Brain pericyte (primary cell): Measurements from ENCODE around the gene HOXB3.
"Not testable (repeated sequence)": the region's sequence is repeated elsewhere in the genome, so short reads cannot be mapped to it uniquely, and the experiment has no call there.

Source experiments
- DNase-seq: peaks from one replicate; pipeline ENCODE4 v3.0.0-alpha.2; 2012; ENCODE audit warnings: low read depth, low spot score

HOXB3 gene

DNA sequence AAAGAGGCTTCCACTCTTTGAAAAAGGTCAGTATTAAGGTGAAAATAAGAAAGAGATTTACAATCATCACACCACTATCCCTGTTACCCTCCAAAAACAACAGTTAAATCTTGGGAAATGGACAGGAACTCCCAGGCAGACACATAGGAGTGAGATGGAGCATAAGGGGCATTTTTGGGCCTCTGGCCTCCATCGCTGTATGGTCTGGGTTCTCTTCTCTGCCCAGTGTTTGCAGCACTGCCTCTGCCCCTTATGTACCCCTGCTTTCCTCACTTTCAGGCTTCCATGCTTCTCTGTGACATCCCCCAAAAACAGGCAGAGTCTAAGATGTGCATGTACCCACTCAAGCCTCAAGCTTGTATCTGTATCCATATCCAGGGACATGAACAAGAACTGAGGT, 44.5 kb downstream of the HOXB3 start:
- DNase-seq, result no peak

DNA sequence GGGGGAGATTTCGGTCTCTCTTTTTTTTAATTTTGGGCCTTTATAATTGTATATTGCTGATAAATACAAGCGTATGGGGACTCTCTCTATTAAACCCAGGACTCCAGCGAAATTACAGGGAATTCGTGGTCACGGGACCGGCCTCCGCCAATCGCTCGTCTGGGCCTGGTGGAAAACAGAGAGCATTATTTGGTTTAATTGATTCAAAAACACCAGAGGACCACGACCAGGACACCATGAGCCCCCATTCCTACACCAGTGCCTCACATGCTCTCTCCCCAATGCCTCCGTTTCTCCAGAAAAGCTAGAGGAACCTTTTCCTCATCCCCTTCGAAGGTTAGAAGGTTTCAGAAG, 45.0 kb downstream of the HOXB3 start, which contains the start of gene HOXB2:
Gene HOXB2 (minus strand): TSS at position 88 of the 354 bp plus-strand sequence. CDS start 198 bp downstream, outside the sequence.
- no peak for DNase-seq

DNA sequence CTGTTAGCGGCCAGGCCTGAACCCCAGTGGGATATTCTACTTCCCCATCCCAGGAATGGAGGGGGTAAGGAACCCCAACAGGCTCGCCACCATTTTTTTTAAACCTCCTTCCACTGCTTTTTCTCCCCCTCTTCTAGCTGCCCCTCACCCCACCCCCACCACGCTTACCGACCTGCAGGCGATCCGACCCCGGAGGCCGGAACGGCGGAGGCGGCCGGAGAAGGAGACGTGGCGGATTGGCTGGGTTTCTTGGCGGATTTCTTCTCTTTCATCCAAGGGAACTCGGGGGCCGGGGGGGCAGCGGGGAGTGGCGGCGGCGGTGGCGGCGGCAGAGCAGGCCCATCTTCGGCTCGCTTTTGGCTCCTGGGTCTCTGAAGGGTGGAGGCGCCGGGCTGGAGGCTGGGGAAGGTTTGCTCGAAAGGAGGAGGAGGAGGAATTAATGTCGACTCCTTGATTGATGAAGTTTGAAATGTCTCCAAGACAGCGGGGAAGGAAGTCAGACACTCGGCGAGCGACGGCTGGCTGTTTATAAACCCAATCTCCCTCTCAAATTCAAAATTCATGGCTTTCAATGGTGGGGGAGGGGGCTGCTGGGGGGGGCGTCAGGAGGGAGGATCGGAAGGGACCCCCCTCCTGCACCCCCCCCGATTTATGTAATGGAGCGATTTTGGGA, 45.6 kb downstream of the HOXB3 start:
- DNase-seq, result no peak

DNA sequence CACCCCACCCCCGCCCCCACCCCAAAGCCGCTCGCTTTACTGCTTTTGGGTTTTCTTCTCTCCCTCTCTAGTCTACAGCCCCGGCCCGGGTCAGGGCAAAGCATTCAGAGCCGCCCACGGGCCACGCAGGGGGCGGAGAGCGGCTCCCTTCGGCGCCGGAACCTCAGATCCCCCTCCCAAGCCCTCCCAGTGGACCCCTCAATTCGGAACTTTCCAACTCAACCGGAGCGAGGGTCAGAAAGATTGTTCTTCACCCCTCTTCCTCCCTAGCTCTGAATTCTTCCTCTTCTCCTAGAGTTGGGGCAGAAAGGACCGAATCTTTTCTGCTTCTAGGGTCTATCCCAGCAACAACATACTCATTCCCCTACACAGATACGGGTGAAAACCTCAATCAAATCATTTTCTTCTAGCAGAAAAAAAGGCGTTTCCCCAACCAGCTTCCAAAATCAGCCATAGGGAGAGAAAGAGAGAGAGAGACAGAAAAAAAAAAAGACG, 46.1 kb downstream of the HOXB3 start:
- DNase-seq, result no peak

DNA sequence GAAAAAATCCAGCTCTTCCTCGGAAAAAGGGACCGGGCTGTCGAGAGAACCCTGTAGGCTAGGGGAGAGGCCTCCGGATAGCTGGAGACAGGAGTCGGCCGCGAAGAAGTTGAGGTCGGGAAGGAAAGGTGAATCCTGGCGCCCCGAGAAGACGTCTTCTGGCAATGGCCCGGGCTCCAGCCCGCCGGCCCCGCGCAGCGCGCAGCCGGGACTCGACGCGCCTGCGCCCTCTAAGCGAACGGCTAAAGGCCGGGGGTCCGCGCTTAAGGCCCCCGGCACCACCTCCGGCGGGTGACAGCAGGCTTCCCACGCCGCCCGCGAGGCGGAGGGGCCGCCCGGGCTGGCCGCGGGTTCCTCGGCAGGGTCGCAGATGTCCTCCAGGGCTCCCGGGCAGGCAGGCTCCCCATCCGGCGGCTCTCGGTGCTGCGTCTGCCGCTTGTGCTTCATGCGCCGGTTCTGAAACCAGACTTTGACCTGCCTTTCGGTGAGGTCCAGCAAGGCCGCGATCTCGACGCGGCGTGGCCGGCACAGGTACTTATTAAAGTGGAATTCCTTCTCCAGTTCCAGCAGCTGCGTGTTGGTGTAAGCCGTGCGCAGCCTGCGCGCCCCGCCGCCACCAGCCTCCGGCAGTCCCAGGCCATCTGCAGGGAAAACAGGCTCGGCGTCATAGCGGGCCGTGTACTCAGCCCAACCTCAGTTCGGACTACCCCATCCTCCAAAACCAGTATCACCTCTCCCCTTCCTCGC, 46.8 kb downstream of the HOXB3 start:
- DNase-seq, result no peak

DNA sequence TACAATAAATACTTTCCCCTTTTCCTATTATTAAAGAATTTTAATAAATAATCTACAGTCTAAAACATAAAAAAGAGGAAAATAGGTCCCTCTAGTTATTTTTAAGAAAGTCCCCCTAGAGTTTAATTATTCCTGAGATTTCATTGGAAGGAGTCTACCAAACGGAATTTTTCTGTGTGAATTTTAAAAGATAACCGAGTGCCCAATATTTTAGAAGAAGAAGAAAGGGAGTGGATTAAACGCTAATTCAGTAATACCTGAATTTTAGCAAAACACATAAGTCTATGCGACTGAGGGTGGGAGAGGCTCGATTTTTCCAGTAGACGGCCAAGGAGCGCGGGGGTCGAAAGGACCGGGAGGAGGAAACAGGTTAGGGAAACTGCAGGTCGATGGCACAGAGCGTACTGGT, 47.3 kb downstream of the HOXB3 start:
- no peak for DNase-seq

DNA sequence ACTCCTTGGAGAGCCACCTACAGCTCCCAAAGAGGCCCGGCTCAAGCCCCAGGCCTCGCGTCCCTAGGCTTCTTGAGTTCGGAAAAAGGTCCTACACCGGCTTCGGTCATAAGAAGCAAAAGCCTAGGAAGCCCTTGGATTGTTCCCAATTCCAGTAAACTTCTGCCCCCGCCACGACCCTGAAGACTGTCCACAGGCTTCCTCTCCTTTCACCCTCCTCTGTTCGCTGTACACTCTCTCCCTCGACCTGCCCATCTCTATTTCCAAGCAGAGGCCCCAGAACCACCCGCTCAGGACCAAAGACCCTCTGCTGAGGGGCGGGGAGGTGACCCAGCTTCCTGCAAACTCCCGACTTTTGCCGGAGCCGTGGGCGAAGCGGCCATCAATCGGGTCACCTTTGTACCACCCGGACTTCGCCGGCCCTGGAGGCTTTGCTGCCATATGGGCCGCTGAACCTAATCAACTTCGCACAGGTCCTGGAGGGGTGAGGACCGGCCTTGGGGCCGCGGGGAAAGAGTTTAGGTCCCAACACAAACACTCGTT, 47.9 kb downstream of the HOXB3 start:
- DNase-seq, result no peak

DNA sequence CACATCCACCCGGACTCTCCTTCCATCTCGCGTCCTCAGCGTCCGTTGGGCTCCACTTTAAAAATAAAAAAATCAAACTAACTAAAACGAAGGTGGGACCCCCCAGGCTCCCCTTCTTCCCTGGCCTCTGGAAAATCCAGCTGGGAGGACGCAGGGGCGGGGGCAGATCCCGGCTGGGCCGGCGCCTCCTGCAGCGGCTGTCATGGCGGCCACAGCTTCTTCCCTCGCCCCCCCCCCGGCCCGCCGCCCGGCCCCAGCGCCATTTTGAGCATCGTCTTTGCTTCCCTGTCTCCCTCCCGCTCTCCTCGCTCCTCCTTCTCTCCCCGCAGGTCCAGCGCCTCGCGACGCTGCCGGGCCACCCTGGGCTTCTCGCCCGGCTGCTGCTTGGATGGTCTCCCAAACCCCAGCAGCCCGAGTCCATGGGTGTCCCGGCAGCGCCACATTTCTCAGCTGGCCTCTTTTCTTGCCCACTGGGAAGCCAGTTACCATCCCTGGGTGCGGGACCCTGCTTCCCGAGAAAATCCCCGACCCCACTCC, 48.4 kb downstream of the HOXB3 start:
- no peak for DNase-seq

DNA sequence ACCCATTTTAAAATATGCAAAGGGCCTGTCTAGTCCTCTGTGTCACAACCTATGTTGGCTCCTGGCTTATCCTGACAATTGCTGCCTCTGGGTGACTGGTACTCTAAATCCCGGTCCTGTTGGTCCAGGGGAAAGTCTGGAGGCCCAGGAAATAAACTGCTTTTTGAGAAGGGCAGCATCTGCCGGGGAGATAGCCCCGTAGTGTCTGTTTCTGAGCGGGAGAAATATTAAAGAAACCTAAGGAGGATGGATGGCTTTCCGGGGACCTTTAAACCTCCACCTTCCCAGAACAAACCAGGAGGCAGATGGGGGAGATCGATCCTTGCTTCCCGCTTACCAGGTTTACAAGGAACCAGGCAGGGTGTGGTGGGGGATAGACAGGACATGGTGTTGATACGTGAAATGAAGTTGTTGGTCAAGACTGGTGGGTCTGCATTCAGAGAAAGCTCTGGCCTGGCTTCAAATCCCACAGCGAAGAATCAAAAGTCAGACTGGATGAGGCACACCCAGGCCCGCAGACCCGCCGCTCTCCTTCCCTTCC, 48.9 kb downstream of the HOXB3 start:
- no peak for DNase-seq

DNA sequence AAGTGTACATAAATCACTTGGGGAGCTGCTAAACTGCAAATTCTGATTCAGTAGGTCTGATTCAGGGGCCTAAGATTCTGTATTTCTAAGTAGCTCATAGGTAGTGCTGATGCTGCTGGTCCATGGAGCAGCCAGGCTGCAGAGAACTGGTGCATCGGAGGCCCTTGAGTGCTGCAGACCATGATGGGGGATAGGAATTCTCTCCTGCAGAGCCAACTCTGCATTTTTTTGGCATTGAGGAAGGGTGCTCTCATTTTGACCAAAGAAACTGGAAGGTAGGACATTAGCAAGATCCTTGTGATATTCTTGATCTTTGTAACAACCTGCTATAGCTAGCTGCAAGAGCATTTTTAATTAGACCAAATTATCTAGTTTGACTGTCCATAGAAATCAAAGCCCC, 49.8 kb downstream of the HOXB3 start:
- no peak for DNase-seq

DNA sequence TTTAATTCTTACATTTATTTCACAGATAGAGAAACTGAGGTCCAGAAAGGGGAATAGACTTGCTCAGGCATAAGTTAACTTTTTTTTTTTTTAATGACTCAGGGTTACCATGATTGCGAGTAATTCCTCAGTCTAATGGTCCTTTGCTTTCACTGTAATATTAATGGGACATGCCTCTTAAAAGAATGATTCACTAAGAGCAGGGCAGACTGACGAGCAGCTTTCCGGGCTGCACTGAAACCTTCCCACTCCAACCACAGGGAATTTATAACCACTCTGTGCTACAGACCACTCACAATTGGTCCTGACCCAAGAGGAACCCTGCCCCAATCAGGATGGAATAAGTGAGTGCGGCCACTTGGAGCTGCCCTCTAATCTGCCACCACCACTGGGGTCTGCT, 50.9 kb downstream of the HOXB3 start:
- no peak for DNase-seq

DNA sequence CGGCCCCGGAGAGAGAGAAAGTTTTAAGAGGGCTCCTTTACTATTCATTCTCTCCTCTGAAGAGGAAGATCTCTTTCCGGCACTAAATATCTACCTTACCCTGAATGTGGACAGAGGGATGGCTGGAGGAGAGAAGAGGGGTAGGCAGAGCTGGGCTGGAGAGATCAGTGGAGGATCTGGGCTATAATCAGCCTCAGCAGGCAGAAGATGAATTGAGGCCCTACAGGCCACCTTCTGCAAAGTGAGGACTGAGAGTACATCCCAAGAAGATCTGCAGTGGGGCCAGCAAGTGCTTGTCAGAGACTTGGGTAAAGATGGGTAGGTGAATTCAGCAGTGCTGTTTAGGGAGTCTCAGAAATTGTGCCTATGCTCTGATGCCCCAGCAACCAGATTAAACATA, 52.7 kb downstream of the HOXB3 start:
- no peak for DNase-seq

DNA sequence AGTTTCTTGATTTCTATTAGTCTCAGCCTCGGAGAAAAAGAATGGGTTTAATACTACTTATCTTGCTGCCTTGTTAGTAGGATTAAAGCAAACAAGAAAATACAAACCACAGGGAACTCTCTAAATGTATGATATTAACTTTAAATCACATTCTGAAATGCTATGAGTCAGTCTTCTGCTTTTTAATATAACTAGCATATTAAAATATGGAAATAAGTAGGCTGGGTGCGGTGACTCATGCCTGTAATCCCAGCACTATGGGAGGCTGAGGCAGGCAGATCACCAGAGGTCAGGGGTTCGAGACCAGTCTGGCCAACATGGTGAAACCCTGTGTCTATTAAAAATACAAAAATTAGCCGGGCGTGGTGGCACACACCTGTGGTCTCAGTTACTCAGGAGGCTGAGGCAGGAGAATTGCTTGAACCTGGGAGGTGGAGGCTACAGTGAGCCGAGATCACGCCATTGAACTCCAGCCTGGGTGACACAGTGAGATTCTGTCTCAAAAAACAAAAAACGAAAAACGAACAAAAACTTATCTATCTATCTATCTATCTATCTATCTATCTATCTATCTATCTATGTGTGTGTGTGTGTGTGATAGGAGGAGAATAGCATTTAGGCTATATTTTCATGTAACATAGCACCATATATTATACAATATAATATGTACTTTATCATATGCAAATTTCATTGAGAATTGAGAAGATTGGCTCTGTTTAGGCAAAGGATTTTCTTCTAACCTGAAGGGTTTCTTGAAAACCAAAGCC, 54.1 kb downstream of the HOXB3 start:
- DNase-seq, result not testable (repeated sequence)

DNA sequence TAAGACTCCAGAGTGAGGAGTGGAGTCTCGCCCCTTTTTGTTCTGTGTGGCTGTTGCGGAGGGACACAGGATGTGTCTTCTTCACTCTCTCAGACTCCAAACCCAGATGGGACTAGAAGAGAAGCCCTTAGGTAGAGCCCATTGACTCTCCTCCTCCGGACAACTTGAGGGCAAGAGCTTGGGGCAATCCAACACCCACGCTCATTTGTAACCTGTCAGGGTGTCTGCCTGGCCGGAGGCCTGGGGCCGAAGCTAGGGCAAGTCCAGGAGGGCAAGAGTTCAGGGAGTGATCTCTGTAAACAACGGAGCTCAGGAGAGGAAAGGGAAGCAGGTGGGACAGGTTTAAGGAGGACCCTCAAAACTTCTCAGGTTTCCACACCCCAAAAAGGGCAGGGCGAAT, 57.8 kb downstream of the HOXB3 start:
- DNase-seq, result no peak

DNA sequence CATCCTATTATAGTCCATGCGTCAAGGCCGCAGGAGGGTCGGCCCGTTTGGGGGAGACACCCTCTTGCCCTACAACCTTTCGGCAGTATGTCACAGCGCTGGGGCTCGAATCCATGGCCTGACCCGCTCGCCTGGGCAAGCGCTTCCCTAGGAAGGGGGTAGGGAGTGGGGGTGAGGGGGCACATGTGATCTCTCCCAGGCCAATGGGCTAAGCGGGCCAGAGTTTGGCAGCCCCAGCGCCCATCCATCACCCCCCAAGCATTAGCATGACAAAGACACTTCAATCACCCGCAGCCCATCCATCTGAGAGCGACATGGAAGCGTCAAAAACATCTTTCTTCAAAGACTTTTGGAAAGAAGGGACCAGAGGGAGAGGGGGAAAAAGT, 59.2 kb downstream of the HOXB3 start, which contains the start of gene HOXB1:
Gene HOXB1 (minus strand): TSS at position 125 of the 386 bp plus-strand sequence. CDS start 107 bp downstream, at position 18.
- DNase-seq, result no peak

DNA sequence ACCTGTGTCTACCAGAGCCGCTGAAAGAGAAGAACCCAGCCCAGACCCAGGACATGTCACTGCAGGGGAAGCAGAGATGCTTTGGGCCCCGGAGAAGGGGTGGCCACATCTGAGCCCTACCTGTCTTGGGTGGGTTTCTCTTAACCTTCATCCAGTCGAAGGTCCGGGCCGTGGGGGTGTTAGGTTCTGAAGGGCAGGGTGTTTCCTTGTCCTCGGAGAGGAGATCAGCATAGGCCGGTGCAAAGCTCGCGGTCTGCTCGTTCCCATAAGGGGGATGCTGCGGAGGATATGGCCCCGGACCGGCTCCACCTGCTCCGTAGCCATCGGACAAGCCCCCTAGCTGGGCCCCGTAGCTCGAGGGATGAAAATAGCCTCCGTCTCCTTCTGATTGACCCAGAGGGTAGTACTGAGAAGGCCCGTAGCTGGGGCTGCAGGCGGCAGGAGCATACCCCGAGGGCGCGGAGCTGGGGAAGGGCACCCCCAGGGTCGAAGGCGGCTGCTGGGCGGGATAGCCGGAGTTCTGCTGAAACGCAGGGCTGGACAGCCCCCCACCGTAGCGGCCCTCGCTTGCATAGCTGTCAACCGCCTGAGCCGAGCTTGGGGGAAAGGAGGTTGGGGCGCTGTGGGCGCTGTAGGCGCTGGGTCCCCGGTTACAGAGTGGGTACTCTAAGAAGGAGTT, 59.7 kb downstream of the HOXB3 start:
- no peak for DNase-seq

DNA sequence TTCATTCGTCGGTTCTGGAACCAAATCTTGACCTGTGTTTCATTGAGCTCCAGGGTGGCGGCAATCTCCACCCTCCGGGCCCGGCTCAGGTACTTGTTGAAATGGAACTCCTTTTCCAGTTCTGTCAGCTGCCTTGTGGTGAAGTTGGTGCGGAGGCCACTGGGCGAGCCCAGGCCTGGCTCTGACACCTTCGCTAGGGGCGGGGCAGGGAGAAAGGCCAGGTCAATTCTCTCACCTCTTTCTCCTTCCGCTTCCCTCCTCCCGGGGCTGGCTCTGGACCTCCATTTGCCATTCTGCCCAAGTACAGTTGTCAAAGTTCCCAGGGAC, 60.4 kb downstream of the HOXB3 start:
- DNase-seq, result no peak

DNA sequence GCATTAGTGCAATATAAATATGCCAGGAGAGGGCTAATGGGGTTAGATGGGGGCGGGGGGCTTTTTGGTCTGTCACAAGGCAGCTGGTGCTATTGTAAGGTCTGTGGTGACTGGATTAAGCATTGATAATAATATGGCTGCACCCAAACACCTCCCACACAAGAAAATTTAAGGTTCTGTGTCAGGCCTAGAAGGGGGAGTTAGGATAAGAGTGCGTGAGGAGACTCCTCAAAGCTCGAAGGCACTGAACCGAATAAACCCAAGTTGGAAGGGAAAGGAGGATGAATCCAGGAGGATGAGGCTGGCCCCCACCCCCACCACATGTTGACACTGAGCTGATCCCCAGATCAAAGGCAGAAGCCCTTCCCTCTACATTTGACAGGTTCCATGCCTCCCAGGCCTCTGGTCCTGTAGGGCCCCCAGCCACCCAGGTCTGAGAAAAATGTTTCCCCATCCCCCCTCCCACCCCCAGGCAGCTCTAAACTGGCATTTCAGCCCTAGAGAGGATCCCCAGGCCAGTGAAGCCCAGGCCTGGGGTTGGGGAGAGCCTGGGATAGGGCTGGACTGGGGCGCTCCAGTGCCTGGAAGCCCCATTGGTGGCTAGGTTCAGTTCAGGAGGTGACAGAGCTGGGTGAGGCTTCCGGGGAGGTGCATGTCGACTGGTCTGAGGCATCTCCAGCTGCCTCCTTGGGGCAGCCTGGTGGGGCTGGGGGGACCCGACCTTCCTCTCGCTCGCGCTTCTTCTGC, 60.9 kb downstream of the HOXB3 start:
- DNase-seq, result no peak

DNA sequence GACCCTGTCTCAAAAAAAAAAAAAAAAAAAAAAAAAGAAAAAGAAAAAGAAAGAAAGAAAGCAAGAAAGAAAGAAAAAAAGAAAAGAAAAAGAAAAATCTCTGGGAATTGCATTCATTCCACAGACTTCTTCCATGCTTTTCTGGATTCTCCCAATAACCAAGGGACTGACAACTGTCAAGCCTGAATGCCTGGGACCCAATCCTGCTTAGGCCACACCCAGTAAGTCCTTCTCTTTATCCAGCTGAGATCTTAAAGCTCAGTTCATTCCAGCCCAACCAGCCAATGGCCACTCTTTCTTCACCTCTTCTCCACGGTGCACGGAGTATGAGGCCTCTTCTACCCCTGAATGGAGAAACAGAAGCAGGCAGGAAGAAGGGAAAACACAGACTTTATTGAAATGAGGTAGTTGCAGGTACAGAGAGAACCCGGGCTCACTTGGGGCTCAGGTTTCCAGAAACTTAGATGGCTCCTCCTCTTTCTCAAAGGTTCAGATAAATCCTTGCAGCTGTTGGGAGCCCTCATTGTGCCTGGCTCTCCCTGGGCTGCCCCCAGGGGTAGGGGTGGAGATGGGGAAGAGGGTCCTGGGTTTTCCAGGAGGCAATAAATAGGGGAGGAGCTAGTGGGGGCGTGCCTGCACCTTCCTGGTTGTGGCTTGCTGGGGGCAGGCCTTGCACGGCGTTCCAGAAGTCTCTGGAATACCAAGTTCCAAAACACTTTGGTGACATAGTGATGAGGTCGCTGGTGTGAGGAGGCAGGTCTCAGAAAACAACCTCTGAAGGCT, 61.7 kb downstream of the HOXB3 start:
- DNase-seq, result no peak

DNA sequence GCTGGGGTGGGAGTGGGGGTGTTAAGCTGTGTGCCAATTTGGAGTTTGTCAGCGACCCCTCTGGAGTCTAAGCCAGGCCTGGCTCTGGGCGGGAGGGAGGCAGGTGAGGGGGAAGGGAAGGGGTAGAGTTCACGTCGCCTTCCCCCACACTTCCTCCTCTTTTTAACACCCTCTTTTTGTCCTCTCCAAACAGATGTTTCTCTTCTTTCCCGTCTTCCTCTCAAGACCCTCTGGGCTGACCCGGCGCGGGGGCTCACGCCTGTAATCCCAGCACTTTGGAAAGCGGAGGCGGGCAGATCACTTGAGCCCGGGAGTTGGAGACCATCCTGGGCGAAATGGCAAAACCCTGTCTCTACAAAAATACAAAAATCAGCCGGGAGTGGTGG, 62.5 kb downstream of the HOXB3 start:
- DNase-seq, result no peak
